ENCODE results near the gene MYL6.

MYL6 gene

GRCh38 chr12:56121204-56121870 is 36.8 kb upstream of the MYL6 start:
- POLR2A ChIA-PET: interaction anchor here (0.8 kb wide), 1 partner anchor 68 kb away, joined by 3 read pairs; the partner anchor contains the start of gene SMARCC2
- DNase-seq (ENCODE audit: extremely low spot score): no peak
- CTCF ChIA-PET: no interaction called here
- no peak for TF ChIP-seq NFRKB (IDR thresholded peaks at IDR 0.05)
- TF ChIP-seq LEF1 (IDR thresholded peaks at IDR 0.05; ENCODE audit: borderline replicate concordance): no peak
- TF ChIP-seq PKNOX1 (IDR thresholded peaks at IDR 0.05): no peak
- no peak for TF ChIP-seq FOXK2 (IDR thresholded peaks at IDR 0.05)
- TF ChIP-seq ELF4 (IDR thresholded peaks at IDR 0.05): no peak
- no peak for TF ChIP-seq SUZ12 (IDR thresholded peaks at IDR 0.05)
- no peak for TF ChIP-seq L3MBTL2 (conservative IDR thresholded peaks at IDR 0.05)
- no peak for TF ChIP-seq TARDBP (IDR thresholded peaks at IDR 0.05)
- no peak for TF ChIP-seq ZNF384 (IDR thresholded peaks at IDR 0.05)
- no peak for TF ChIP-seq CTBP1 (IDR thresholded peaks at IDR 0.05; ENCODE audit: borderline replicate concordance)
- TF ChIP-seq BHLHE40 (IDR thresholded peaks at IDR 0.05; ENCODE audit: borderline replicate concordance): no peak
- no peak for TF ChIP-seq ARNT (IDR thresholded peaks at IDR 0.05)
- TF ChIP-seq HDGF (IDR thresholded peaks at IDR 0.05; ENCODE audit: borderline replicate concordance): no peak
- no peak for TF ChIP-seq FOXA1 (IDR thresholded peaks at IDR 0.05)

- ChIA-PET POLR2A (interaction anchor here (1.3 to 2.9 kb wide), 2 partner anchors 29 to 67 kb away, joined by 6 to 9 read pairs; partner anchors contain the start of gene SMARCC2), CTCF (interaction anchor here (0.6 to 0.9 kb wide), 2 partner anchors 73 to 140 kb away, joined by 3 to 4 read pairs; no protein-coding TSS in a partner anchor)
- no peak for DNase-seq (ENCODE audit: extremely low spot score)
- TF ChIP-seq ZNF384 (IDR thresholded peaks at IDR 0.05): no peak
- TF ChIP-seq FOXM1 (IDR thresholded peaks at IDR 0.05; ENCODE audit: borderline replicate concordance): no peak
- TF ChIP-seq L3MBTL2 (conservative IDR thresholded peaks at IDR 0.05): no peak
- TF ChIP-seq BHLHE40 (IDR thresholded peaks at IDR 0.05; ENCODE audit: borderline replicate concordance): no peak
- TF ChIP-seq FOXK2 (IDR thresholded peaks at IDR 0.05): no peak
- no peak for TF ChIP-seq TARDBP (IDR thresholded peaks at IDR 0.05)
- no peak for TF ChIP-seq LEF1 (IDR thresholded peaks at IDR 0.05; ENCODE audit: borderline replicate concordance)
- no peak for TF ChIP-seq HDGF (IDR thresholded peaks at IDR 0.05; ENCODE audit: borderline replicate concordance)
- no peak for TF ChIP-seq CTBP1 (IDR thresholded peaks at IDR 0.05; ENCODE audit: borderline replicate concordance)
- no peak for TF ChIP-seq PKNOX1 (IDR thresholded peaks at IDR 0.05)
- no peak for TF ChIP-seq SUZ12 (IDR thresholded peaks at IDR 0.05)
- no peak for TF ChIP-seq FOXA1 (IDR thresholded peaks at IDR 0.05)
- TF ChIP-seq ARNT (IDR thresholded peaks at IDR 0.05): no peak
Measured at GRCh38 chr12:56122637-56123036, 35.5 kb upstream of the MYL6 start.

GRCh38 chr12:56124133-56124532 is 34.0 kb upstream of the MYL6 start:
- CTCF ChIA-PET: interaction anchor here (1.1 to 2.8 kb wide), 3 partner anchors 65 to 386 kb away, joined by 3 to 9 read pairs (median 7); partner anchors contain the start of gene SMARCC2
- DNase-seq (ENCODE audit: extremely low spot score): no peak
- TF ChIP-seq NFRKB (IDR thresholded peaks at IDR 0.05) (no peak), FOXA1 (IDR thresholded peaks at IDR 0.05) (no peak), L3MBTL2 (conservative IDR thresholded peaks at IDR 0.05) (no peak), SUZ12 (IDR thresholded peaks at IDR 0.05) (no peak), ELF4 (IDR thresholded peaks at IDR 0.05) (no peak), PKNOX1 (IDR thresholded peaks at IDR 0.05) (no peak), SP1 (IDR thresholded peaks at IDR 0.05) (no peak), ARNT (IDR thresholded peaks at IDR 0.05) (no peak), LEF1 (IDR thresholded peaks at IDR 0.05; ENCODE audit: borderline replicate concordance) (no peak), ZNF384 (IDR thresholded peaks at IDR 0.05) (no peak), FOXK2 (IDR thresholded peaks at IDR 0.05) (no peak), BHLHE40 (IDR thresholded peaks at IDR 0.05; ENCODE audit: borderline replicate concordance) (no peak), TARDBP (IDR thresholded peaks at IDR 0.05) (no peak), HDGF (IDR thresholded peaks at IDR 0.05; ENCODE audit: borderline replicate concordance) (no peak), CTBP1 (IDR thresholded peaks at IDR 0.05; ENCODE audit: borderline replicate concordance) (no peak)
- POLR2A ChIA-PET: interaction anchor here (1.0 to 2.9 kb wide), 6 partner anchors 20 to 98 kb away, joined by 3 to 9 read pairs (median 4); partner anchors contain the start of genes PA2G4, RNF41 and SMARCC2

- DNase-seq (ENCODE audit: extremely low spot score): no peak
- TF ChIP-seq ARNT (IDR thresholded peaks at IDR 0.05): no peak
- no peak for TF ChIP-seq L3MBTL2 (conservative IDR thresholded peaks at IDR 0.05)
- TF ChIP-seq FOXK2 (IDR thresholded peaks at IDR 0.05): no peak
- TF ChIP-seq CTBP1 (IDR thresholded peaks at IDR 0.05; ENCODE audit: borderline replicate concordance): no peak
- no peak for TF ChIP-seq BHLHE40 (IDR thresholded peaks at IDR 0.05; ENCODE audit: borderline replicate concordance)
- TF ChIP-seq SP1 (IDR thresholded peaks at IDR 0.05): no peak
- TF ChIP-seq FOXM1 (IDR thresholded peaks at IDR 0.05; ENCODE audit: borderline replicate concordance): no peak
- TF ChIP-seq HDGF (IDR thresholded peaks at IDR 0.05; ENCODE audit: borderline replicate concordance): no peak
- no peak for TF ChIP-seq ELF4 (IDR thresholded peaks at IDR 0.05)
- CTCF ChIA-PET: interaction anchor here (0.8 to 2.4 kb wide), 2 partner anchors 47 to 63 kb away, joined by 3 to 11 read pairs; partner anchors contain the start of genes ERBB3 and SMARCC2
- POLR2A ChIA-PET: interaction anchor here (0.7 to 3.2 kb wide), 11 partner anchors 9 to 985 kb away, joined by 3 to 23 read pairs (median 7); partner anchors contain the start of genes COQ10A, MYL6, PA2G4 and RNF41
Measured at GRCh38 chr12:56126732-56127239, 31.4 kb upstream of the MYL6 start.

GRCh38 chr12:56127485-56127887 is 30.7 kb upstream of the MYL6 start:
- no peak for DNase-seq (ENCODE audit: extremely low spot score)
- CTCF ChIA-PET: interaction anchor here (0.5 to 2.4 kb wide), 8 partner anchors 8 to 104 kb away, joined by 3 to 11 read pairs (median 3); partner anchors contain the start of genes SMARCC2 and ZC3H10
- TF ChIP-seq L3MBTL2 (conservative IDR thresholded peaks at IDR 0.05) (peak; percentile 60), TARDBP (IDR thresholded peaks at IDR 0.05) (no peak), CTBP1 (IDR thresholded peaks at IDR 0.05; ENCODE audit: borderline replicate concordance) (no peak)
- POLR2A ChIA-PET: interaction anchor here (0.5 to 3.5 kb wide), 27 partner anchors 9 to 984 kb away, joined by 3 to 56 read pairs (median 5); partner anchors contain the start of genes ANKRD52, COQ10A, DNAJC14 and MYL6

All from HEK293T (cell line).